ENCODE measurements around the gene MSL1. TPM values are rescaled to one million over a fixed set of nuclear protein-coding genes. Genes with fewer than 3 reads are reported as not detected.
"Not testable (repeated sequence)": the region's sequence is repeated elsewhere in the genome, so short reads cannot be mapped to it uniquely, and the experiment has no call there.

MSL1 gene
- polyA plus RNA-seq, 3 donors: 154 to 184 (median 157) TPM

DNA sequence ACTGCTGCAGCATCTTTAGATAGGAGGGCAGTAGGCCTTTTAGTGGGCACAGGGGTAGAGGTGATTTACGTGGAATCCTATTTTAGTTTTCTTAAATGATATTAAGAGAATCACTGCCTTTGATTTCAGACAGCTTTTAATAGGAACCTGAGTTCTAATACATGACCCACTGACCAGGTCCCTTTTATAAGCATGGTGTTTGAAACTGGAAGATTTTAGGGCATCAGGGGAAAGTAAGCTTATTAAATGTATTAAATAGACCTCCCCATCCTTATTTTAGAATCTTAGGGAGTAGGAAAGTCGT, 2.0 kb downstream of the MSL1 start:
- no peak for DNase-seq (ENCODE audit: low read depth in 3 of 3, low spot score in 2 of 3)

DNA sequence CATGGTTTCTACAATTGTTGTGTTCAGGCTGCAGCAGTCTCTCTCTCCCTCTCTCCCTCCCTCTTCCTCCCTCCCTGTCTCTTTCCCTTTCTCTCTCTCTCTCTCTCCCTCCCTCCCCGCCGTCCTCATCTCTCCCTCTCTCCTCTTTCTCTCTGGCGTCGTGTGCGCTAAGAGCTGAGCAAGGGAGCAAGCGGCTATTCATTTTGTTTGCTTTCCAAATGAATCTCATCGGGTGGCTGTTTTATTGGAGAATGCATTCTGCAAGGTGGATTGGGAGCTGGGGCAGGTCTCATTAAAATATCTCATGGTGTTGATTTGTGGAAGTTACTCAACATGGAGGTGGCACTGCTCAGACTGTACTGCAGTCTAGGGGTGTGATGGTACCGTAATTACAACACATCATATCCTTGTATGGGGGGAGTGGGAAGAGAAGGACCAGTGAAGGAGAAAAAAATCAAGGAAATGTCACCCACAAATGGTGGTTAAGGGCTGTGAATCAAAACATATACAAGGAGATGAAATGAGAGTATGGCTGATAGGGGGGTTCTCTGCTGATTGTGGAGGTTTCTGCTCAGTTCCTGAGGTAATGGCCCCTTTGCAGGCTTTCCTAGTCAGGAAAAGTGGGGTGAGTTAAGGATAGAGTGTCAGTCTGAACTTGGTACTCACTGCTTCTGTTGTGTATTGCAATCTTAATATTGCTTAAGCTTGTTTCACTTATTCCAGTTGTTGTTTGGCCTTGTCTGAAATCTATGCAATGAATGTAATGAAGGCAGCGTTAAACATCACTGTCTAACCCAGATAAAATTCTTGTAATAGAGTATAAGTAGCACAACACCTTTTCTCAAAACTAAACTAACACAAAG, 2.7 kb downstream of the MSL1 start:
- no peak for DNase-seq (ENCODE audit: low read depth in 3 of 3, low spot score in 2 of 3)

DNA sequence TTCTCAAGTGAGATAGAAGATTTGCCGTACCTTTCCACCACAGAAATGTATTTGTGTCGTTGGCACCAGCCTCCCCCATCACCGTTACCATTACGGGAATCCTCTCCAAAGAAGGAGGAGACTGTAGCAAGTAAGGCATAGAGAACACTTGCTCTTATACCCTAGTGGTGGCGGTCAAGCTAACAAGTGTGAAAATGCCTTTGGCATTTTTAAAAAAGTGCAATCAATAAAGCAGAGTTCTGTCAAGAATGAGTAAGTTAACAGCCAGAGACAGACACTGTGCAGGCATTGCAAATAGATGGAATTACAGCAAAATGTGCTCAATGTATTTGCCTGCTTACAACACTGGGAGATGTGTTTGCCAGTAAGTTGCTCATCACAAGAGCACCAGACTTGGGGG, 7.7 kb downstream of the MSL1 start:
- no peak for DNase-seq (ENCODE audit: low read depth in 3 of 3, low spot score in 2 of 3)

DNA sequence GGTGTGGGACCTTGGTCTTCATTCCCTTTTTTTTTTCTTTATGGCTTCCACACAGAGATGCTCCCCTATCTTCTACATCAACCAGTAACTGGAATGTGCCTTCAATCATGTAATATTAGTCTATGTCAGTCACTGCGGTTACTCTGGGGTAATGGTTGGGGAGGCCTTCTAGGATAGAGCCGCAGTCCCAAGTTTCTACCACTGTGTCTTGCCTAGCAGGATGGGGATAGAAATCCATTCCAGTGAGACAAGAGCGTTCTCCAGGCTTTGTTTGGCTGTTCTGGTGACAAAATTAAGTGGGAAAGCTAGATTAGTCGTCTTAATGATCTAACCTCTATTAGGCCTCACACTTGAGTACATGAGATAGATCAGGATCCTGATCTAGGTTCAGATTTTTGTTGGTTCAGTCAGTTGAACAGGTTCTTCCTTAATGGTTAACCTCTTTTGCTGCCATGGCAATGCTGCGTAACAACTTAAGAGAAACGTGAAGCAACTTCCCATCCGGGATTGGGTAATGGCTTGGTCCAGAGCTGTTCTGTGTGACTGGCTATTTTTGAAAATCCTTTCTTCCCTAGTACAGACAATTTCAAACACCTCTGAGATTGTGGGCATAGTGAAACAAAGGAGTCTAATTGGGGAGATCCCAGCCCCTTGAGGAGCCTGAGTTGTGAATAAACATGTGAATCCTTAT, 8.7 kb downstream of the MSL1 start:
- no peak for DNase-seq (ENCODE audit: low read depth in 3 of 3, low spot score in 2 of 3)

DNA sequence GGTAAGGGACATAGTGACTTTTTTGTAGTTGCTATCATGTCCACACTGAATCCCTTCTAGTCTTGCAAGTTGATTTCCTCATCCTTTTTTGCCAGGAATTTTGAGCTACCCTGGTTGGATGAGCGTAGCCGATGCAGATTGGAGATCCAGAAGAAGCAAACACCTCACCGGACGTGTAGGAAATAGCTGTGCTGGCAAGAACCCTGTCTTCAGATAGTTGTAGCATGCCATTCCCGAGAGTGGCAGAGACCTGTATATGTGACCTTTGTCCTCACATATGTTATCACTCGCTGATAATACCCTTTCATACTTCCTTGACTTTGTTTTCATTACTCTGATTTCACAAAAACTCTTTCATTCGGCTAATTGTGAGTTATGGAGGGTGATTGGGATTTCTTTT, 12.4 kb downstream of the MSL1 start:
- DNase-seq (ENCODE audit: low read depth in 3 of 3, low spot score in 2 of 3): no peak

DNA sequence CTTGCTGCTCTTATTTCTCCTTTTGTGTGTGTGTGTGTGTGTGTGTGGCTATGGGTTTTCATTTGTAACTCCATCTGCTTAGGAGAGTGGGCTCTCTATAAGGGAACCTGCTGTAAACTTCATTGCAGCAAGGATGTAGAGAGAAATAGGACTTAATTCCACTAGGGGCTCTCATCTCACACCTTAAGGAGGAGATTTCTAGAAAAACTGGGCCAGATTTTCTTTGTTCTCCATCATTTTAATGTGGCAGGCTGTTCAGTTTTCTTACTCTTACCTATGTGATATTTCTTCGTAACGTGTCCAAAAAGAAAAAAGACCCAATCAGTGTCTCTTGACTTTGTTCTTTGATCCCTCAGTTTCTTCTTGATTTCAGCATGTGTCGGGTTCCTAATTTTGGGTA, 14.0 kb downstream of the MSL1 start:
- no peak for DNase-seq (ENCODE audit: low read depth in 3 of 3, low spot score in 2 of 3)

DNA sequence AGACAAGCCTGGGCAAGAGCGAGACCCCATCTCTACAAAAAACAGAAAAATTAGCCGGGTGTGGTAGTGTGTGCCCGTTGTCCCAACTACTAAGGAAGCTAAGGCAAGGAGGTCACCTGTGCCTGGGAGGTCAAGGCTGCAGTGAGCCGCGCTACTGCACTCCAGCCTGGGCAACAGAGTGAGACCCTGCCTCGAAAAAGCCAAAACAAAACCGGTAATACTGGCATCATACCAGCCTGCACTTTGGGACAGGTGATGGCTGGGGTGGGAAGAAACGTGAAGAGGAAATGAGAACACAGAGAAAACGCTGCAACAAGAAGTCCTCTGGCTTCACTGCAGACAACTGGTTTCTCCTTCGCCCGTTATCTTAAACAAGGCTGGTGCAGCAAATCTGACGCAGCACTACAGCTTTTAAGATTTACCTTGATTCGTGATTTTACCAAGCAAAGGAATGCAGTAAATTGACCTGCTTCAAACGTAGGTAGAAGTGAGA, 17.8 kb downstream of the MSL1 start:
- peak in 1 of 3 donors; percentile 51 for DNase-seq (ENCODE audit: low read depth in 3 of 3, low spot score in 2 of 3)

DNA sequence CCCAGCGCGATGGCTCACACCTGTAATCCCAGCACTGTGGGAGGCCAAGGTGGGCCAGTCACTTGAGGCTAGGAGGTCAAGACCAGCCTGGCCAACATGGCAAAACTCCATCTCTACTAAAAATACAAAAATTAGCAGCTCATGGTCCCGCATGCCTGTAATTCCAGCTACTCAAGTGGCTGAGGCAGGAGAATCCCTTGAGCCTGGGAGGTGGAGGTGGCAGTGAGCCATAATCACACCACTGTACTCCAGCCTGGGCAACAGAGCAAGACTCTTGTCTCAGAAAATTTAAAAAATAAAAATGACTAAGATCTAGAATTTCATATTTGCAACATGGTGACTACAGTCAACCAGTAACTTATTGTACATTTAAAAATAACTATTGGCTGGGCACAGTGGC, 21.4 kb downstream of the MSL1 start:
- DNase-seq (ENCODE audit: low read depth in 3 of 3, low spot score in 2 of 3): not testable (repeated sequence)

DNA sequence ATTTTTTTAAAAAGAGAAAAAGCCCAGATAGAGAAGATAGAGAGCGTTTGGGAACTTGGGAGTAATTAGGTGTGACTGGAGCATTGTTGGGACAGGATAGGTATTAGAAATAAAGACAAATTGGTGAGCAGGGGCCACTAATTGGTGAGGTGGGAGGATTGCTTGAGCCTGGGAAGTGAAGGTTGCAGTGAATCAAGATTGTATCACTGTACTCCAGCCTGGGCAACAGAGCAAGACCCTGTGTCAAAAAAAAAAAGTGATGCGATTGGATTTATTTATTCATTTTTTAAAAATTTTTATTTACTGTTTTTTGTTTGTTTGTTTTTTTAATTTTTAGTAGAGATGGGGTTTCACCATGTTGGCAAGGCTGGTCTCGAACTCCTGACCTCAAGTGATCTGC, 23.7 kb downstream of the MSL1 start:
- no peak for DNase-seq (ENCODE audit: low read depth in 3 of 3, low spot score in 2 of 3)

DNA sequence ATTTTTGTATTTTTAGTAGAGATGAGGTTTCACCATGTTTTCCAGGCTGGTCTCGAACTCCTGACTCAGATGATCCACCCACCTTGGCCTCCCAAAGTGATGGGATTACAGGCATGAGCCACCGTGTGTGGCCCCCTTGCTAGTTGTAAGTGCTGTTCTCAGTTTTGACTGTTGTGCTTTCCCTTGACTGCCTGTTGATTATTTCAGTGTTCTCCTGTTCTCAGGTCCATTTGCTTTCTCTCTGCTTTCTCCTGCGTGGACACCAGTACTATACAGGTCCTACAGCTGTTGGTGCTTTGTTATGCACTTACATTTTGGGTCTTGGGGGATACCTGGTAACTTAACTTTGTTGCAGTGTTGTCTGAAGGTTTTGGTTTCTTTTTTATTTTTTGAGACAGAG, 26.8 kb downstream of the MSL1 start:
- DNase-seq (ENCODE audit: low read depth in 3 of 3, low spot score in 2 of 3): no peak

DNA sequence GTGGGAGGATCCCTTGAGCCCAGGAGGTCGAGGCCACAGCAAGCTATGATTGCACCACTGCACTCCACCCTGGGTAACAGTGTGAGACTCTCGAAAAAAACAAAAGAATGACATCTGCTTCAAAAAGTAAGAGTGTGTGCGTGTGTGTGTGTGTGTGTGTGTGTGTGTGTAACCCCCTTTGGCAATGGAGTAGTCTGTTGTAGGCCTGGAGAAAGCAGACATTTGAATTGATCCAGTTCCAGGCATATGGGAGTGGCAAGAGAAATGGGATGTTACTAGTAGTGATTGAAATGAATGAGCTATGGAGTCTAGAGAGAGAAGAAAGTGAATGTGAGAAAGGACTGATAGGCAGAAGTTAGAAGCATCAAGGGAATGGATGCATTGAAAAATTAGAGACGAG, 28.5 kb downstream of the MSL1 start:
- no peak for DNase-seq (ENCODE audit: low read depth in 3 of 3, low spot score in 2 of 3)

DNA sequence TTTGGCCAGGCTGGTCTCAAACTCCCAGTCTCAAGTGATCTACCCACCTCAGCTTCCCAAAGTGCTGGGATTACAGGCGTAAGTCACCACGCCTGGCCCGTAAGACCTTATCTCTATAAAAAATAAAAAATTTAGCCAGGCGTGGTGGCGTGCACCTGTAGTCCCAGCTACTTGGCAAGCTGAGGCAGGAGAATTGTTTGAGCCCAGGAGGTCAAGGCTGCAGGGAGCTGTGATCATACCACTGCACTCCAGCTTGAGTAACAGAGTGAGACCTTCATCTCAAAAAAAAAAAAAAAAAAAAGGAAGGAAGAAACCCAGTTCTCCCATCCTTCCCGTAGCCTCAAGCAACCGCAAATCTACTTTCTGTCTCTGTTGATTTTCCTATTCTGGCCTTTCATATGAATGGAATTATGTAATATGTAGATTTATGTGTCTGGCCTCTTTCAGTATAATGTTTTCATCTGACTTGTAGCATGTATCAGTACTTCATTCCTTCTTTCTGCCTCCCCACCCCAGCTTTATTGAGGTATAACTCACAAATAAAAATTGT, 29.7 kb downstream of the MSL1 start:
- DNase-seq (ENCODE audit: low read depth in 3 of 3, low spot score in 2 of 3): no peak

DNA sequence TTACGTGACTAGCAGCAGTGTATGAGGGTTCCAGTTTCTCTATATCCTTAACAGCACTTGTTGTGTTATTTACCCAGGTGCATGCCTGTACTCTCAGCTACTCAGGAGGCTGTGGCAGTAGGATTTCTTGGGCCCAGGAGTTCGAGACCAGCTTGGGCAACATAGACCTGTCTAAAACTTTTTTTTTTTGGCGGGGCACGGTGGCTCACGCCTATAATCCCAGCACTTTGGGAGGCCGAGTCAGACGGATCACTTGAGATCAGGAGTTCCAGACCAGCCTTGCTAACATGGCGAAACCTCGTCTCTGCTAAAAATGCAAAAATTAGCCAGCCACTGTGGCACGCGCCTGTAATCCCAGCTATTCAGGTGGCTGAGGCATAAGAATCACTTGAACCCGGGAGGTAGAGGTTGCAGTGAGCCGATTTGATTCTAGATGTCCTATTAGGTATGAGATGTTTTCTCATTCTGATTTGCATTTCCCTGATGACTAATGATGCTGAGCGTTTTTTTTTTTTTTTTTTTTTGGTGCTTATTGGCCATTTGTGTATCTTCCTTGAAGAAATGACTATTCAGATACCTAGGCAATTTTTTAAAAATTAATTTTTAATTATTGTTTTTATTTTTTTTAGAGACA, 31.9 kb downstream of the MSL1 start:
- DNase-seq (ENCODE audit: low read depth in 3 of 3, low spot score in 2 of 3): no peak

DNA sequence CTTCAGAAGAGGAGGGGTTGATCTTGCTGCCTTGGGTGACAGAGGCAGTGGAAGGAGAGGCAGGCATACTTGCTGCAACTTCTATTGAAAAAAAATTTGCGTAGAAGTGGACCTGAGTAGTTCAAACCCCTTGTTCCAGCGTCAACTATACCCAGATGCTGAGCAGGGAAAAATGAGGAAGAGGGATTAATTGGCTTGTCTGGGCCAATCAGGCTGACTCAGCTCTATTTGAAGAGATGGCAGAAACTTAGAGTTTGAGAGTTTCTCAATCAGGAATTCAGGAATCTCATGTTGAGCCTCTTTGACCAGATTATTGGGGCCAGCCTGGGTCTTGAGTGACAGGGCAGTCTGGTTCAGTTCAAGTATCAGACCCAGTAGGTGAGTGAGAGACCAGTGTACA, 36.2 kb downstream of the MSL1 start:
- no peak for DNase-seq (ENCODE audit: low read depth in 3 of 3, low spot score in 2 of 3)

DNA sequence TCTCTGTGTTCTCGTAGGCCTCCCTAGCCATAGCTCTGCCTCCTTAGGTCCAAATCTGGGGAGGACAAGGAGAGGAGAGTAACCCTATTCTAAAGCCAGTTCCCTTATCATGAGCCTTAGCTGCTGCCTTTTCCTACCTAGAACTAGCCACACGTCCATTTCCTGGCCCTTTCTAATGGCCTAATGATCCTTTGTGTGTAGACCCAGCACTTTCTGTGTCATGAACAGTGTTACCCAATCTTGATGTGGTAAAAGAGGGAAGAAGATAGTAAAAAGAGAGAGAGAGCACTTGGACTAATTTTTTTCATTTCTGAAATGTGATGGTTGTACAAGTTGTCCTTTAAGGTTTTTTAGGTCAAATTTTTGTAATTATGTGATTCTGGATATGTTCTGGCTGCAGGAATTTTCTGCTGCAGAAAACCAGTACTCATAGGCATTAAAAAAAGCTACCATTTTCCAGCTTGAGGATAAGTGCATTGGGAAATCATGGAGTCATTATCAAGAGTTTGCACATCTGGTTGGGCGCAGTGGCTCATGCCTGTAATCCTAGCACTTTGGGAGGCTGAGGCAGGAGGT, 36.8 kb downstream of the MSL1 start:
- no peak for DNase-seq (ENCODE audit: low read depth in 3 of 3, low spot score in 2 of 3)

DNA sequence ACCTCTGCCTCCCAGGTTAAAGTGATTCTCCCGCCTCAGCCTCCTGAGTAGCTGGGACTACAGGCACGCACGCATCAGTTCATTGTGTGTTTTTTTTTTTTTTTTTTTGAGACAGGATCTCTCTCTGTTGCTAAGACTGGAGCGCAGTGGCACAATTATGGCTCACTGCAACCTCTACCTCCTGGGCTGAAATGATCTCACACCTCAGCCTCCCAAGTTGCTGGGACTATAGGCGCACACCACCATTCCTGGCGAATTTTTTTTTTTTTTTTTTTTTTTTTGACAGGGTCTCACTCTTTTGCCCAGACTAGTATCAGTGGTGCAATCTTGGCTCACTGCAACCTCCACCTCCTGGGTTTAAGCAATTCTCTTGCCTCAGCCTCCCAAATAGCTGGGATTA, 37.7 kb downstream of the MSL1 start:
- no peak for DNase-seq (ENCODE audit: low read depth in 3 of 3, low spot score in 2 of 3)

DNA sequence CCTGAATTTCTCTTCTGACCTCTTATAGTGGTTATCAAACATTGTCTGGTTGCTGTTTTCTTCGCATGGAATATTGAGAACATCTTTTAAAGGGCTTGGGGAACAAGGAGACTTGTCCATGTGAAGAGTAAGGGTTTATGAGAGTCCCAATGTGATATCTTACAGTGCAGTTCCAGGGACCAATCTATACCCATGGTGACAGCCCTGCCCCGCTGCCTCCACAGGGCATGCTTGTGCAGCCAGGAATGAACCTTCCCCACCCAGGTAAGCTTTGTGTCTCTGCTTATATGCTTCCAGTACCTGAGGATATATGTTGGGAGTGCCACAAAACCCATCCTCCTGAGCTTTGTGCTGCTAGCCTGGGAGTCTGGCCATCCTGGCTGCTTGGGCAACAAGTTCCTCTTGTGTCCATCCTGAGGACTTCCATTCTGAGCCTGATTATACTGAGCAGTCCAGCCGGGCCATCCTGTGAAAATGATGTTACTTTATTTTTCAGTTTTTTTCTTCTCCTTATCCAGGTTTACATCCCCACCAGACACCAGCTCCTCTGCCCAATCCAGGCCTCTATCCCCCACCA, 46.0 kb downstream of the MSL1 start:
- no peak for DNase-seq (ENCODE audit: low read depth in 3 of 3, low spot score in 2 of 3)

DNA sequence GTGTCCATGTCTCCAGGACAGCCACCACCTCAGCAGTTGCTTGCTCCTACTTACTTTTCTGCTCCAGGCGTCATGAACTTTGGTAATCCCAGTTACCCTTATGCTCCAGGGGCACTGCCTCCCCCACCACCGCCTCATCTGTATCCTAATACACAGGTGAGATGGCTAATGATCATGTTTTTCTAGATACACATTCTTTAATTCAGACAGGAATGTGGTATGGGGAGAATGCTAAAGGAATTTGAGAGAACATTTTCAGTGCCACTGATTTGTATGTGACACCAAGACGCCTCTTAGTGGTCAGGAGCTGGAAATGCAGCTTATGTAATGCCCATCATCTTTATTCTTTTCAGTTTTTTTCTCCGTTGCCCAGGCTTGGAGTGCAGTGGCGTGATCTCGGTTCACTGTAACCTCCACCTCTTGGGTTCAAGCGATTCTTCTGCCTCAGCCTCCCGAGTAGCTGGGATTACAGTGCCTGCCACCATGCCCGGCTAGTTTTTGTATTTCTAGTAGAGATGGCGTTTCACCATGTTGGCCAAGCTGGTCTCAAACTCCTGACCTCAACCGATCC, 46.6 kb downstream of the MSL1 start:
- DNase-seq (ENCODE audit: low read depth in 3 of 3, low spot score in 2 of 3): peak in 2 of 3 donors; percentile 32 to 43

DNA sequence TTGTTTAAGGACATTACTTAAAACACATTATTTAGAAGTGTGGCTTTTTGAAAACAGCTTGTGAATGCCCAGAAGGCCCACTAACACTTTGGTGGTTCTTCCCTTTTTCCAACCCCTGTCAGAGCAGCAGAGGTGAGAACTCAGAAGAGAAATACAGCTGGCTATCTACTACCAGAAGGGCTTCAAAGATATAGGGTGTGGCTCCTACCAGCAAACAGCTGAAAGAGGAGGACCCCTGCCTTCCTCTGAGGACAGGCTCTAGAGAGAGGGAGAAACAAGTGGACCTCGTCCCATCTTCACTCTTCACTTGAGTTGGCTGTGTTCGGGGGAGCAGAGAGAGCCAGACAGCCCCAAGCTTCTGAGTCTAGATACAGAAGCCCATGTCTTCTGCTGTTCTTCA, 48.6 kb downstream of the MSL1 start:
- DNase-seq (ENCODE audit: low read depth in 3 of 3, low spot score in 2 of 3): no peak

DNA sequence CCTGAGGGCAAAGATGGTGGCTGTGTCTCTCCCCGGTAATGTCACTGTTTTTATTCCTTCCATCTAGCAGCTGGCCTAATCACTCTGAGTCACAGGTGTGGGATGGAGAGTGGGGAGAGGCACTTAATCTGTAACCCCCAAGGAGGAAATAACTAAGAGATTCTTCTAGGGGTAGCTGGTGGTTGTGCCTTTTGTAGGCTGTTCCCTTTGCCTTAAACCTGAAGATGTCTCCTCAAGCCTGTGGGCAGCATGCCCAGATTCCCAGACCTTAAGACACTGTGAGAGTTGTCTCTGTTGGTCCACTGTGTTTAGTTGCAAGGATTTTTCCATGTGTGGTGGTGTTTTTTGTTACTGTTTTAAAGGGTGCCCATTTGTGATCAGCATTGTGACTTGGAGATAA, 50.0 kb downstream of the MSL1 start:
- no peak for DNase-seq (ENCODE audit: low read depth in 3 of 3, low spot score in 2 of 3)
